Right renal cortex interstitium (tissue), 3 donors: Measurements from ENCODE around the gene NINJ2. TPM values are rescaled to one million over a fixed set of nuclear protein-coding genes. Genes with fewer than 3 reads are reported as not detected.
A peak's percentile ranks its signal among the peaks of the same experiment; 100 is the strongest.

Experiments used
- DNase-seq, 3 donors: peaks; one replicate each; pipeline ENCODE4 v3.0.0-alpha.2; 2013; ENCODE audit warnings: low read depth in 3 of 3, low spot score in 2 of 3
- polyA plus RNA-seq, 3 donors: library from polyadenylated mRNA; unstranded; fragments of 120-200 nt; gene quantifications; one replicate each; pipeline ENCODE4 v1.2.1, GENCODE V29; 2013; ENCODE audit not compliant: insufficient read length in 3 of 3

The NINJ2 gene
- polyA plus RNA-seq, 3 donors: 1.2 to 1.6 (median 1.6) TPM

- DNase-seq: no peak
These were observed 91.3 kb downstream of the NINJ2 start for GRCh38 chr12:571795-572531.

GRCh38 chr12:570921-571794 is 92.1 kb downstream of the NINJ2 start:
- DNase-seq: no peak

- peak in 1 of 3 donors; percentile 15 for DNase-seq
These were observed 92.8 kb downstream of the NINJ2 start for GRCh38 chr12:570435-570920.

DNA sequence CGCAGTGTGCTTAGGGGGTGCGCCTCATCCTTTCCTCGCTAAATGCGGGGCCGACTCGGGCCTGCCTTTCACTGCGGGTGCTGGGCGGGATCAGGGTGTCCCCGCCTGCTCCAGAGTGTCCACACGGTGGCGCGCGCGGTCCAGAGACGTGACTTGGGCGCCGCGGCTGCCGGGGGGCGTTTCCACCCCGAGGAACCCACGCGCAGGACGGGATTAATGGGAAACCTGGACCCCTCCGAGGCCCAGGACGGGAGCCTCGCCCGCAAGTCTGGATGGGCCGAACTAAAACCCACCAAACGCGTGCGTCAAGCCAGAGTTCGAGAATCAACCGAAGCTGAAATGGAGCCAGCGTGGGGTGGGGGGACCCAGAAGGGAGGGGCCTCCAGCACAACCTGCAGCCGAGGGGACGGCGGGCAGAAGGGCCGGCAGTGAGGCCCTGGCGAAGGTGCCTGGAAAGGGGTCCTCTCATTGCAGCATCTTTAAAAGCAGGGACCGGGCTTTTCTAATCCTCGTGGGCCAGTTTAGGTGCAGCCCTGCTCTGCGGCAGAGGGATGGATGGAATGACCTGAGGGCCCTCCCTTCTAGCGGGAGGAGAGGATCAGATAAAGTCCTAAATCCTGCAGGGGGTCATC is 93.3 kb downstream of the NINJ2 start:
- peak in 1 of 3 donors; percentile 63 for DNase-seq

DNA sequence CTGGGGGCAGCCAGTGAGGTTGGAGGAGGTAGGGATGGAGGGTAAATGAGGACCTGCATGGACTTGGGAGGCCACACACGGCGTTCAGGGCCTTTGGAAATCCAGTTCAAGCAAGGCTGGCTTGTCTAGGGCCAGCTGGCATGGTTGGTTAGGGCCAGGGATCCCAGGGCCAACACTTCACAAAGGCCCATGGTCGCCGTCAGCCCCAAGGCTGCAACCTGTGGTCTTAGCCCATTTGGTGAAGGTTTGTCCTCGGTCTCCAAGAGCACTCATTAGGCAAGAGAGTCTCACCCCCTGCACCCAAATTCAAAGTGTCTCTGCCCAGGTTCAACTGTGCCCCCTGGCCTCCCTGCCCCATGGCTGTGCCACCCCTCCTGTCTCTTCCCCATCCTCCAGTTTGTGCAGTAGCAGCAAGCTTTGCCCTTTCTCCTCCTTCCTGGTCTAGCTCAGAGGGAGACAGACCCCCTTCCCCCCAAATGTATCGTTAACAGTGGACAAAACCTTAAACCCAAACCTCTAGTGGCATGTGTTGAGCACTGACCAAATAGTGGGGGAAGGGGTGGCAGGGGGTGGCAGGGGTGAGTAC is 94.1 kb downstream of the NINJ2 start:
- DNase-seq: no peak

DNA sequence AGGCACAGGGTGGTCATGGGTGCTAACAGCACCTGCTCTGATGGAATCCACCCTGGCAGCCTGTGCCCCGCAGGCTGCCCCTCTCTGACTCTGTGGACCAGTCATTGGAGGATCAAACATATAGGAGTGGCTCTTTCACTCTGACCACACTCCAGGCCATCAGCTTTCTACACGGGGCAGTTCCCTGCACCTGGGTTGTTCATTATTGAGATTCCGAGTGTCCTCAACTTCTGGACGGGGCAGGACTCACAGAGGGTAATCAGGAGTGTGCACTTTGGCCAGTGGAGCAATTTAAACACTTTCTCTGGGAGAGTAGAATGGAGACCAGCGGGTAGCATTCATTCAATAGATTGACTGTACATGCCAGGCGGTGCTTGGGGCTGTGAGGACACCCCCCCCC is 94.8 kb downstream of the NINJ2 start:
- DNase-seq: no peak

DNA sequence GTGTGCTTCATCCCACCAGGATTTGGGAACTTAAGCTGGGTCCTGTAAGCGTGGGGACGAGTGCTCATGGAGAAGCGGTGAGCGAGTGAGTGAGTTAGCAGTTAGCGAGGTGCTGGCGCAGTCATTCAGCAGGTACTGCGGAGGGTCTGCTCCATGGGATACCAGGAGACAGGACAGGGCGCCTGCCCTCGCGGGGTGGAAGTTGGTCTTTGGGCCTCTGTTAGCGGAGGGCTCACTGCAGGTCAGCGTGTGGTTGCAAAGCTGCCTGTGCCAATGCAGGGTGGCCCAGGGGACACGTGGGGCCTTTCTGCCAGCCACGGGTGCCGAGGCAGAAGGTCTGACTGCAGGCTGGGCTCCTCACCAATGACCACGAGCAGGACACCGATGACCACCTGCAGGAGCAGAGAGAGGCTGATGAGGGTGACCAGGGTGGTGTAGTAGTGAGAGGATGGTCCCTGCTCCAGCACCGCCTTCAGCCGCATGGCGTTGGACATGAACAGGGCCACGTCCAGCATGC is 97.6 kb downstream of the NINJ2 start:
- no peak for DNase-seq

DNA sequence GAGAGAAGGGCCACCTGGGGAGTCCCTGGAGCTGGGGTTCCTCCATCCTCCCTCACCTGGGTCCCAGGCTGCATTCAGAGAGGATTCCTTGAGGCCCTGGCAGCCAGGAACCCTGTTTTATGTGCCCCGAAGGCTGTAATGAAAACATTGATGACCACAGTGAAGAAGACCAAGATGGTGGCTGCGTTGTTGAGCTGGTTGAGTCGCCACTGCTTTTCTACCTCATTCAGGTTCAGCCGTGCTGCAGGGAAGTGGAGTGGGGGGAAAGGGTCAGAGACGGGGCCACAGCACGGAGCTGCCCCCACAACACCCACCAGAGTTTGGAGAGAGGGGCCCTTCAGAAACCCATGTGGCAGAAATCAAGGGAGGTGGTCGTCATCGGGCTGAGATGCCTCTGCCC is 98.1 kb downstream of the NINJ2 start:
- no peak for DNase-seq

- DNase-seq: no peak
These were observed 99.4 kb downstream of the NINJ2 start for GRCh38 chr12:563787-564298.

- no peak for DNase-seq
These were observed 99.9 kb downstream of the NINJ2 start for GRCh38 chr12:563250-563781.

DNA sequence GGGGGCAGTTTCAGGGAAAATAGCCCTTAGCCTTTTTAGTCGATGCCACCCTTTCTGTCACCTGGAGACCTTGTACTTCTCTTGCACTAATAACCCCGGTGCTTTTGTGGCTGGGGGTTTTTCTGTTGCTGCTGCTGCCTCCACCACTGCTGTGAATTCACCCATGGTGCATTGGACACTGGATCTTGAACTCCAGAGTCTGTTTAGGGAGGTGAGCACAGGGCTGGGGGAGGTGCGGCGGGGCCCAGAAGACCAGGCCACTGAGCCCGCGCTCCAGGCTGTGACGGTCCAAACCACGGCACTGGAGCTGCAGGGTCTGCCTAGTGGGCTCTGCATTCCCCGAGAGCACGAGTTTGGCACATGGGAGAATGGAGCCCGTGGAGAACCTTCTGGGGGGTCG is 100.6 kb downstream of the NINJ2 start:
- DNase-seq: no peak

GRCh38 chr12:561908-562593 is 101.2 kb downstream of the NINJ2 start:
- no peak for DNase-seq

- no peak for DNase-seq
These were observed 101.9 kb downstream of the NINJ2 start for GRCh38 chr12:561391-561705.

DNA sequence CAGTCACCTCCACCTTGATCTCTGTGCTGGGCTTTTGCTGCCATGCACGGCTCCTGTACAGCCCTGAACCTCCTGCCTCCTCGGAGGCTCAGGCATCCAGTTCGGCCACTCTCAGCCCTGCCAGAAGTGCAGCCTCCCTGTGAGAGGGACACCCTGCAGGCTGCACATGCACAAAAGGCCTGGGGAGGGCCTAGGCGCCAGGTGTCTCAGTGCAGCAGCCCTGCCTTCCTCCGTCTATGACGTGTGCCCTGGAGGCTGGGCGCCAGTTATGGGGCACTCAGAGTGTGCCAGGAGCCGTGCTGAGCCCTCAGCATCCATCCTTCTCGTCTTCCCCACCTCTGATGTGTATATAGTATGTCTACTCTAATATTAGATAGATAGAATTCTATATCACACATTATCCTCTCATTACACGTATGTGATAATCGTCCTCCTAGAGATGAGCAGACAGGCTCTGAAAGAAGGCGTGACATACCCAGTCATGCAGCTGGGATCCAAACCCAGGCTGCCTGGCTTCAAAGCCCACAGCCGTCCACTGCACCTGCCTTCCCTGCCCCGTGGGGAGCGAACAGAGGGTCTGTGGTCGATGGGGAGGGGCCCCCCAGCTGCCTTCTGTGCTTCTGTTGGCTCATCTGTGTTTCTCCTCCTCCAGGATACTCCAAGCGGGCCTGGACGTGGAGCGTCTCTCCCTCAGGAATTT is 102.4 kb downstream of the NINJ2 start:
- DNase-seq: no peak

GRCh38 chr12:559906-560455 is 103.3 kb downstream of the NINJ2 start:
- no peak for DNase-seq

DNA sequence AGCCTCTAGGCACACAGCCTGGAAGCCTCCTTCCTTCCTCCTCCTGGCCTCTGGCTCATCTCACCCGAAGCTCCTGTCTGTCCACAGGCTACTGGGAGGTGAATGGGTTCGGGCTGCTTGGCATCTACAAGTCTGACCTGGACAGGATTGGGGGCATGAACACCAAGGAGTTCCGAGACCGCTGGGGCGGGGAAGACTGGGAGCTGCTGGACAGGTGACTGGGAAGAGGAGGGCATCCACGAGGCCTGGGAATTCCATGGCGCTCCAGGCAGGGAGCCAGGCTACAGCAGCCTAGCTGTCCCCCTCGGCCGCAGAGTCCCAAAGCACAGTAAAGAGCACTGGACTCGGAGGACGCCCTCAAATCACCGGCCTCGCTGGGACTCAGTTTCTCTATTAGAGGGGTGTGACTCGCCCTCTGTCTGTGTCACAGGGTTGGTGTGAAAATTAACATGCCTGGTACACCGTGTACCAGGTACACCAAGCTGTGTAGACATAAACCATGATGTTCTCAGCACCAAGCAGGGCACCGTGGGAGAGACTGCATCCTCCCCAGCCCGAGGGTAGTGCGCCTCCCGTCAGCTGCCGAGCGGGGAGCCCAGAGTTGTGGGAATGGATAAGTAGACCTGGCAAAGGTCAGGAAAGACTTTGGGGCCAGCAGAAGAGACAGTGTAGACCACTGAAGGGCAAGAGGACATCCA is 103.9 kb downstream of the NINJ2 start:
- DNase-seq: no peak

DNA sequence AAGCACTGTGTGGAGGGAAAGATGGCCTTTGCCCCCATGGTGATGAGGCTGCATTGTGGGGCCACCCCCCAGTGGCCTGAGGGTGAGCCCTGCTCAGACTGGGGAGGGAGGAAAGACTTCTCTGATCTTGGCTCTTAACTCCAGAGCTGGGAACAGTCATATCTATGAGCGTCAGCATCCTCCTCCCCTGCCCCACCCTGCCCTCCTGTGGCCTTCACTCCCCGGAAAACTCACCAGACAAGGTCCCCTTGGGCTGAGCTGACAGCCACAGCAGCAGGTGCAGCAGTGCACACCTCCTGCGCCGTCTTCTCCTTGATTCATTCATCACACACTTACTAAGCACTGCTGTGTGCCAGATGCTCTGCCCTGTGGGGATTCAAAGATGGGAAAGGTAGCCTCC is 104.7 kb downstream of the NINJ2 start:
- no peak for DNase-seq

- no peak for DNase-seq
These were observed 106.7 kb downstream of the NINJ2 start for GRCh38 chr12:556498-556897.

DNA sequence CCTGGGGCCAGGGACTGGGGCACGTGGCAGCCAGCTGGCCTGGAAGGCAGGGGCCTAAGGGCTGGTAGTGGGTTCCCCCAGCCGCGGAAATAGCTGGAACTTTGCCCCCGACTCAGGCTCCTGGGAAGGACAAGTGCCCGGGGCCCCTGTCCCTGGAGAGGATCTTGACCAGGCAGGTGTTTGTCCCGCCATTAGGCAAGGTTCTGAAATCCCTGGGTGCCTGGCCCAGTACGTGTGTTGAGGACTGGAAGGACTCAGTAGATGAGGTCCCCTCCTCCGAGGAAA is 109.3 kb downstream of the NINJ2 start:
- no peak for DNase-seq
